GM12801 (cell line): ENCODE data around the gene PCDHGC3.

Source experiments
- CTCF ChIP-seq: IDR thresholded peaks from one replicate; pipeline ENCODE4 v1.5.1; 2011; ENCODE audit warnings: control low read depth; ENCODE audit not compliant: insufficient read length; ENCODE audit errors: extremely low read depth

PCDHGC3 gene

GRCh38 chr5:141488591-141489561 is 13.1 kb downstream of the PCDHGC3 start, which contains the start of gene PCDHGC5:
Gene PCDHGC5 (plus strand): TSS chr5:141489081. CDS start chr5:141489241, 160 bp downstream.
- TF ChIP-seq CTCF: no peak

GRCh38 chr5:141489841-141490240 is 14.1 kb downstream of the PCDHGC3 start:
- TF ChIP-seq CTCF: no peak

- TF ChIP-seq CTCF: no peak
Measured at GRCh38 chr5:141490271-141490670, 14.5 kb downstream of the PCDHGC3 start.

GRCh38 chr5:141490771-141491170 is 15.0 kb downstream of the PCDHGC3 start:
- TF ChIP-seq CTCF: no peak

- TF ChIP-seq CTCF: no peak
Measured at GRCh38 chr5:141491323-141492167, 15.8 kb downstream of the PCDHGC3 start.

- no peak for TF ChIP-seq CTCF
Measured at GRCh38 chr5:141492168-141492885, 16.6 kb downstream of the PCDHGC3 start.
